GM21723 (cell line): ENCODE measurements around the gene PEX16.

Experiments used
- ATAC-seq: cut with Tn5 transposase; IDR thresholded peaks from one replicate; pipeline ENCODE4 v1.9.1; 2021; ENCODE audit warnings: mild to moderate bottlenecking, moderate library complexity; ENCODE audit not compliant: unreplicated experiment

PEX16 gene

DNA sequence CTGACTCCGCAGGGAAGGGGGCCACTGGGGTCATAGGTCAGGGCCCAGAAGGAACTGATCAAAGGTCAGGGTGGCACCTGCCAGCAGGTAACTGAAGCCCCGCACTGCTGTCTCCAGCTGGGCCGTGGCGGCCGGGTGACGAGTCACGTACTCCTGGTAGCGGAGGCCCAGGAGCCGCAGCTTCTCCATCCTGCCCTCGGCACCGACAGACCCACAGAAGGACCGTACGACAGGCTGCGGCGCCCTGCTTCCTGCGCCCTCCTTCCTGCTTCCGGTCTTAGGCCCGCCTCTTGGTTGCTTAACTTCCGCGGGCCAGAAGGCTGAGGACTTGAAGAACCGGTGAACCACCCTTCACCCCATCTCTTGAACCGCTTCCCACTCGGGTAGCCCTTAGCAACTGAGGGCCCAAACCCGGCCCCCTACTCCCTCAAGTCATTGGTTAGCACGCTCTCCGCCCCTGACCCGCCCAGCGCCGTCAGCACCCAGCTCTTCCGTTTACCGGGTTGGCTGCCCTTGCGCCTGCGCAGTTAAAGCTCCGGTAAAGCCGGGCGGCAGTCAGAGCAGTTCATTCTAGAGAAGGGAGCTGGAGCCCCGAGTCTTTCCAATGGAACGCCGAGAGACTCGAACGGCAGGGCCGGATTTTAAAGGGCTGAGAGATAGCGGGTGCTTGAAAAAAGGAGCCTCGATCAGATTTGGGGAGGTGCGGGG is at the start of gene PEX16:
TSS of gene PEX16 (minus strand) at position 255 of the 708 bp plus-strand sequence. CDS start at position 189, 66 bp downstream.
- peak; percentile 89 for ATAC-seq

DNA sequence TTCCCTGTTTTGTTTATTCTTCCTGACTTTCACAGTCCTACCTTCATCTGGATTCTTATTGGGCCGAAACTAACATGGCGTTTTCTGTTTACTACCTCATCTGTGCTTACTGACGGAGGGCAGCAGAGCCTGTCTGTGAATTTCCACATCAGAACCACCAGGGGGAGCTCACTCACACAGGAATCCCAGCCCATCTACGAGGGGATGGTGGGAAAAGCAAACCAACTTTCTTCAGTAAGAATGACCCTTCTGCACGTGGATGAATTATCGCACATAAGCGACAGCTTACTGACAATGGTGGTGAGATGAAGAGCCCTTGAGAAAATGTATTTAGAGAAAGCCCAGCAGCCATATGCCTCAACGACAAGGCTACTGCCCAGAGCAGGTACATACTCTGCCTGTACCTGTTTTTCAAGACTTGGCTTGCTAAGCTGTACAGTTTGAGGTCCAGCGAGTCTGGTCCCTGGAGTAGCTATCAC is 47.3 kb upstream of the PEX16 start:
- ATAC-seq: peak; percentile 70

DNA sequence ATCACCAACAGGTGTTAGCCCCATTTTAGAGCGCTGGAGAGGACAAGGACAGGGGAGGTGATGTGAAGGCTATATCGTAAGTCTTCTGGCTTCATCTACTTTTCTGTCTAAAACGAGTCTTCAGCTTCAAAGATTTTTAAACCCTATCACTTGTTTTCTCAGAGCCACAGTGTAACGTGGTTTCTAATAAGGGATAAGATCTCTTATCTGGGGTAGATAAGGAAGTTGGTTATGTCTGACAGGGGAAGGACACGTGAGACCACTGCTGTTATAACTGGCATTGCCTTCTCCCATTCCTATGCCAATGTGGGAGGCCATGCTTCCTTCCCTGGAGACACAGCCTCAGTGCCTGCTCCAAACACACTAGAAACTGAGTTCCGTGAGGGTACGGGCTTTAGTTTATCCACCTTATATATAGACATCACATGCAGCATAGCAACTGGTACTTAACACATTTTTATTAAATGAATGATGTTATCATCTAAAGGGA is 44.1 kb upstream of the PEX16 start:
- ATAC-seq: no peak

DNA sequence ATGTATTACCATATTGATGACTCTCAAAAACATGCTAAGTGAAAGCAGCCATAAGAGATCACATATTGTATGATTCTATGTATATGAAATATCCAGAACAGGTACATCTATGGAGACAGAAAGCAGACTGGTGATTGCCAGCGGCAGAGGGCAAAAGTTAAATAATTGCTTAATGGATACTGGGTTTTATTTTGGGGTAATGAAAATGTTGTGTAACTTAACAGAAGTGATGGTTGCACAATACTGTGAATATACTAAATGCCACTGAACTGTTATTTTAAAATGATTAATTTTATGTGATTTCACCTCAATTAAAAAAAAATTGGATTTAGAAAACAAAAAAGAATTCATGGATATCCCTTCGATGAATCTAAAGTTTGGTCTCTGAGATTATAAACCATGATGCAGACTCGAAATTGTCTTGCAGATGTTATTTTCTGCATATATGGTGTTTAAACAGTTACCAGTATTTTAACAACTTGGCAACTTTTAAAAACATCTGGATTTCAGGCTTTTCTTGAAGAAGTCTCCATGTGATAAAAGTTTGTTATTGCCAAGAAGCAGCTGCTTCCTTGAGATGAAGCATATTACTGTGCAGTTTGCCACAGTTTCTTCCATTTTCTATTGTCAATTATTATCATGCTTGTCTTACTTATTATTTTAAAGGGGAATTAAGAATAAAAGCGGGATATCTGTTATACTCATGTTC is 42.9 kb upstream of the PEX16 start:
- no peak for ATAC-seq

DNA sequence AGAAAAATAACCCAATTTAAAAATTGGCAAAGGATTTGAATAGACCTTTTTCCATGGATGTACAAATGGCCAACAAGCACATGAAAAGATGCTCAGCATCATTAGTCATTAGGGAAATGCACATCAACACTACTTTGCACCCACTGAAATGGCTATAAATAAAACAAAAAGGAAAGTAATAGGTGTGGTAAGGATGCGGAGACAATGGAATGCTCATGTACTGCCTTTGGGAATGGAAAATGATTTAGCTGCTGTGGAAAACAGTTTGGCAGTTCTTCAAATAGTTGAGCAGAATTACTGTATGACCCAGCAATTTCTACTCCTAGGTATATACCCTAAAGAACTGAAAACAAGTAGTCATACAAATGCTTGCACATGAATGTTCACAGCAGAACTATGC is 42.2 kb upstream of the PEX16 start:
- ATAC-seq: no peak

DNA sequence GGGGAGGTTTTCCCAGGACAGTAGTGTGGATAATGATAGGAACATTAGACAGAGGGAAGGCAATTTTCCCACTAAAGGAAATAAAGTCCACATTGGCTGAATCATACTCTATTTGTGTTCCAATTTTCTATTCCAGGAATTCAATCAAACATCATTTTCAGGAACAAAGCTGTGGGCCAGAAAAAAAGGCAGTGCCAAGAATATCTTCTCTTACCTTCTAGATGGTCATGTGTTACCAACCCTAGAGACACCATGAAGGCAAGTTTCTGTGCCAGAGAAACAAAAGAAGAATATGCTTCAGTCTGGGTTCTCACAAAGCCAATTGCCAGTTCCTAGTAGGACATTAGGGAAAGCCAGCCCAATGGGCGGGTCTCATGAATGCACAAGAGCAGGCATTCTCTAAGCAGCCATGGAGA is 32.3 kb upstream of the PEX16 start:
- no peak for ATAC-seq

DNA sequence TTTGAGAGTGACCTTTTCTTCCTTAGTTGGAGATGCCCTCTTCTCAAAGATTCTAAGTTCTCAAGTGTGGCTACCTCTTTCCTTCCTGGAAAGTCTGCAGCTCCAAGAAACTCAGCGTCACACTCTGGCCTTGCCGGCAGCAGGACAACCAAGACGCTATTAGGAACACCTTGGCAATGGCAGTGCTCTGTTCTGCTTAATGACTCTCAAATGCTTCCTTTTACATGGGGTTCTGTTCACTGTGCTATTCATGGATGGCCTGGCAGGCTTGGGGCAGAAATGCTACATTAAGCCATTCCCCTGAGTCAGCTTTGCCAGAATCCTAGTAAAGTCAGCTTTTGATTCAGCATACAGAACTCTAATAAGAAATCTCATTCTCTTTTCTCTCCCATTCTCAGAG is 30.7 kb upstream of the PEX16 start:
- ATAC-seq: no peak

DNA sequence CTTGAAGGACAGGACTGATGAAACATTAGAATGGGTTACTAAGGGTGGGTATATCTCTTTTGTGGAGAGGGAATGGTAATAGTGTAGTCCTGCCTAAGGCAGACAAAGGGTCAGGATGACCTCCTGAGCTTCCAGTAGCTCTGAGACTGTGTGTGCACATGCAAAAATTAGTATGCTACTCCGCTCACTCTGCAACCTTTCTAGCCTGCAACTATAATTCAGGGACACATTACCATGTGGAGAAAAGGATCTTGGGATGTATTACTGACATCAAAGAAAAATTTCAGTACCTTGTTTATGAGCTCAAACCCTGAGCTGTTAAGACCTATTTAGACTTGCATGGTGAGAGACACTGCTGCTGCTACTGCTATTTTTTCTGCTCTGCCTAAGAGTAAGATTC is 30.2 kb upstream of the PEX16 start:
- no peak for ATAC-seq

DNA sequence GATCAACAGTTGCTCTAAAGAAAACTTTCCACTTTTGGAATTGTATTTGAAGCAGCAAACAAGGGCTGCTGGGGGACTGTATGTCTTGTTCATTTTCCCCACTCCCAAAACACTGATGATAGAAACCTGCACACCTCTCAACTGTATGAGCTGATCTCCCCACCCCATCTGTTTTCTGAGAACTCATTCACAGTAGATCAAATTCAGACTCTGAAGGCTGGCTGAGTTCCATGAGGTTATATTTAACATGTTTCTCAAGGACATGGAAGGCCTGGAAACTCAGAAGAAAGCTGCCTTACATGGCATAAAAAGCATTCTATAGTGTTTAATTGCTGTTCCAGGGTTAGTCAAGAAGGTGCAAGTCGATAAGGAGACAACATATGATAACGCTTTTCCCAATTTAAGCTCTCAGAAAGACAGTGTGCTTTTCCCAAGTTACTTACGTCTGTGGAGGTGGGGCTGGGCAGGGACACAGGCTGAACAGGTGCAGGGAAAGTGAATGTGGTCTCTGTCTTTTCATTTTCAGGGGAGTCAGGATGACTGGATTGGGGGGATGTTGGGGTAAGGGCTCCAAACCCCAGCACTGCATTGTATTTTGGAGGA is 27.8 kb upstream of the PEX16 start:
- no peak for ATAC-seq

DNA sequence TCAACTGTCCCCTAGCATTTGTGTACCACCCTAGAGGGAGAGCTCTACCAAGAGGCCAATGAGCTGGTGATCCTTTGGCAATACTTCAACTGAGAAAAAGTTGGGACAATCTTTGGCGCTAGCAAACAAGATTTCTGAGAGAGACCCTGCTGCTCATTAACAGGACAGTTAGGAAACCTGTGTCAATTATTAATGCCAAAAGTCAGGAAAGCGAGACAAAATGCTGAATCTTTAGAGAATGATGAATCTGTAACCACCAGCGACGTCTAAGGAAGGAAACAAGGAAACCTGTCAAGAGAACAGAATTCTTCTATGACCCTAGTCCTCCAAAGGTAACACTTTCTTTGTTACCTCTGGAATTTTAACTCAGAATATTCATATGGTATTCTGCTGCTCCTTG is 24.7 kb upstream of the PEX16 start:
- ATAC-seq: no peak

DNA sequence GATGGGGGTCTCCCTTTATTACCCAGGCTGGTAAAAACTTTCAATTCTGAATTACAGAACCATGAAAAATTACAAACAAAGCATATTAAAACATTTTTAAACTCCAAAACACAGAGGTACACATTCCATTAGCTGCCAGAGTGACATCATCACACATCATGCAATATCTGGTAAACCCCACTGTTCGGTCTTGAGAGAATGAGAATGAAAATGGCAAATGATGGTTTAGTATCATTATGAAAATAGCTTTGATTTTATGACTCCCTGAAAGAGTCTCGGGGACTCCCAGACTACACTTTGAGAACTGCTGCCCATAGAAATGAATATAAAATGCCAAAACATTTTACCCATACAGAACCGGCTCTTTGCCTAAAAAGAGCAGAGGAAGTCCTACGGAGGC is 23.6 kb upstream of the PEX16 start:
- ATAC-seq: no peak

DNA sequence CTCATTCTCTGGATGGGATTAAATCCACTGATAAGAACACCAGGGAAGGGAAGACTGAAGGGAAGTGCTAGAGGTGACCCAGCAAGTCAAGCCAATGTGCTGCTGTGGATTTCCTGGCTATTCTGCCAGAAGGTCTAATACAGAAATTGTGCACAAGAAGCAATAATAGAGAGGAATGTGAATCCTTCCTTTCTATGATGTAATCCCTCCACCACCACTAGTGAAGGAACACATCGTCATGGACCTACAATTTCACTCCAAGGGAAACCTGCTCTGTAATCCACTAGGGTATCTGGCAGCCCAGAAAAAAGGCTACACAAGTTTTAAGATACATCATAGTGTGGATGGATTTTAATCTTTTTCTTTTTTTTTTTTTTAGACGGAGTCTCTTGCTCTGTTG is 22.2 kb upstream of the PEX16 start:
- ATAC-seq: no peak

DNA sequence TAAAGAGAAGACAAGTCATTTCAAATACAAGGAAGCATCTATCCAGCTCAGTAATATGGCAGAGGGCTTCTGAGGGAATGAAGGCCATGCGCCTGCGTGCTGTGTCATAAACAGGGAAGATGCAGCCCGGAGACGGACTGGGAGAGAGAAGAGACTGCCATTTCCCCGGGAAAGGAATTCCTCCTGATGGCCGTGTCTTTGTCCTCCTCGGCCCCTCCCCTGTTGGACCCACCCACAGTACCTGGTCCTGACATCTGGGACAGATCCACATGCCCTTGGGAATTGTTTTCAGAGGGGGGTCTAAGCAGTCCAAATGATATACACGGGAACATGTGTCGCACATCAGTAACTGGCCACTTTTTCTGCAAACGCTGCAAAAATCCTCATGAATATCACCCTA is 20.2 kb upstream of the PEX16 start:
- ATAC-seq: no peak

DNA sequence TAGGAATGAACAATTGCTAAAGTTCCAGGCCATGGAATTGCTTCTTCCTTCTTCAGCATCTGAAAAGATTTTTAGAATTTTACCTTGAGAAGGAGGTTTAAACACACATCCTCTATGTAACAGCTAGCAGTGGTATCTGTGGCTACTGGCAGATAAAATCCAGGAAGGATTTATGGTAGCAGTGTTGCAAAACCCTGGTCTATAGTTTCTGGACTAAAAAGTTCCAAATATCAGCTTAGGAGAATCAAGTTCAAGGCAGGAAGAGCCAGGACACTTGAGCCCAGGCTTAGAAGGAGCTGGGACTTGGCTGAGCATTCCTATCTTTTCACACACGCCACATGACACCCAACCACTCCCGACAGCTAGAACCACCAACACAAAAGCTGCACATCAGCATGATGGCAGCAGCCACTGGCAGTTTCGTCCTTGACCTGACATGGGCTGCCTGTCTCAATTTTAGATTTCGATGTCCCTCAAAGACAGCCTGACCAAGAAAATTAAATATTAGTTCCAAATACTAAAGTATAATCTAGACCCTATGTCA is 18.9 kb upstream of the PEX16 start:
- no peak for ATAC-seq

DNA sequence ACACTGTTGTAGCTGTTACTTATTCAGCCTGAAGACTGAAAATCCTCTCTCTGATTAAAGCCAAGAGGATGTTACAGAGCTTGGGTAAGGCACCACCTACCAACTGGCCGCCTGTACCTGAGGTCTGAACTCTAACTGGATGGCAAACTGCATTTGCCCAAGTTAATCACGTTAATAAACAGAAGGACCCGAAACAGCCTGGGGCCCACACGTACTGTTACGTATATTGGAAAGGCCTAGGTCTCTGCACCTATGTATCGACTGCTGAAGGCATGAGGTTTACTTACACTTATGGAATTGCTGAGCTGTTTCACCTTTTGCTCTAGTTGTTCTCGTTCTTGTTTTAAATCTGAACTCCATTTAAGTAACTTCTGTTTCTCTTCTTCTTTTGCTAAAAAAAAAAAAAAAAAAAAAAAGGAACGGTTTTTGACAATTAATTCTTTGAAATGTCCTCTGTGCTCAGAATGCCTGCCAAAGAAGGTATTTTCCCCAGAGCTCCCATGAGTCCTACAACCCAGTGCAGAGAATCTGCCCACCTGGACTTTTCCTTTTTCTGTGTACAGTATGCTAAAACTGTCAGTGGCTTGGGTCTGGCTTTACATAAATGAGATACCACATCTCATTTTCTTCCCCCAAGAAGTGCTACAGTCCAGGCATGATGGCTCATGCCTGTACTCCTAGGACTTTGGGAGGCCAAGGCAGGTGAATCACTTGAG is 17.8 kb upstream of the PEX16 start:
- ATAC-seq: no peak

DNA sequence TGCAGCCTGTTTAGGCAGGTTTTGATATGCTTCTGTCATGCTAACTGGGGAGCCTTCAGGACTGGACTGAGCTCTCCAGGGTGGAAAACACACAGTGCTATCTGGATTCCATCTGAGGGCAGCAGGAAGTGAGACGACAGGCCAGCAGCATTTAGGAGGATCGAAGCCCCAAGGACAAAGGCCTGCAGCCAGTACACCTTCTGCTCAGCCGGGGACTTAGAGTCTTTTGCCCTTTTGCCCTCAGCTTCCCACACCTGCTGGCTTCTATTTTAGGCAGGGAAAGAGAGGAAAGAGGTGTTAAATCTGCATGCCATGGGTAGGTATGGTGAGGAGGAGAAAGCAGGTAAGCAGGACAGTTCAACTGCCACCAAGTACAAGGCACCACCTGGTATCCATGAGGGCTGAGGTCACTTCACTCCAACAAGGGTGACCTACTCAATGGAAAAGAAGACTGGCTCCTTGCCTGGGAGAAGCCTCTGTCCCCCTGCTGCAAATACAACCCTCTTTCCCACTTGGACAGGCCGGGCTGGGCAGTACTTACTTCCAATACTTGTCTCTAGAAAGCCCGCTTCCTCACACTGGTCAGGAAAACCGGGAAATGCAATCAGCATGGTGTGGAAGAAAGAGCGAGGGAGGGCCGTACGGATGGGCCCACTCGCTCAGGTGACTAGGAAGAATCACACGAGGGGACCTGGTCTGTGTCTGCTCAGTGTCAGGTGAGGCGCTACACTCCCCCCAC is 17.1 kb upstream of the PEX16 start:
- no peak for ATAC-seq

DNA sequence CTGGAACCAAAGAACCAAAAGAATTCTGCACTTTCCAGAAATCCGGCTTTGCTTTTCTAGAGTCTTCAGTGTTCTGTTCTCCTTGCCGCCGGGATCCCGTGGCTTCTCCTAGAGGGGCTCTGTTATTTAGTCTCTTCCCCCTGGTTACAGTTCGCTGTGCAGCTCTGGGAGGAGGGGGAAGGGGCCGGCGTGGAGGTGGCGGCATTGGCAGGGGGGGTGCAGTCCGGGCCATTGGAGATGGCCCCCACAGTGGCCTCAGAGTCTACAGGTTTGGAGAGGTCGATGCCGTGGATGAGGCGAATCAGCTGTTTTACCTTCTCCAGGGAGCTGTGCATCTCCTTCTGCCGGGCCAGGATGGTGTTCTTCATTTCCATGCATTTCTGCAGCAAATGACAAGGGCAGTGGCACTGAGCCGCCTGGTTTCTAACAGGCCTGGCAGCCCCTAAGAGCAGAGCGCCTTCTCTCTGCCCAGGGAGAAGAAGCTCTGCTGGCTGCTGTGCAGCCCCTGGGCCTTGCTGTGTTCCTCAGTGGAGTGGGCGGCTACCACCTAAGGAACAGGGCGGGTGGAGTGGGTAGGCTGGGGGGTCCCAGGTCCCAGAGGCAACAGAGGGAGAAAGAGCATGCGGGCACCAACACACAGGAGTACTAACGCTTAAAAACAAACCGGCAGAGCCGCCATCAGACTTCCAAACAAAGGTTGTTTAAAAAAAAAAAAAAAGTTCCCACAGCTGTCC is 16.3 kb upstream of the PEX16 start:
- no peak for ATAC-seq

DNA sequence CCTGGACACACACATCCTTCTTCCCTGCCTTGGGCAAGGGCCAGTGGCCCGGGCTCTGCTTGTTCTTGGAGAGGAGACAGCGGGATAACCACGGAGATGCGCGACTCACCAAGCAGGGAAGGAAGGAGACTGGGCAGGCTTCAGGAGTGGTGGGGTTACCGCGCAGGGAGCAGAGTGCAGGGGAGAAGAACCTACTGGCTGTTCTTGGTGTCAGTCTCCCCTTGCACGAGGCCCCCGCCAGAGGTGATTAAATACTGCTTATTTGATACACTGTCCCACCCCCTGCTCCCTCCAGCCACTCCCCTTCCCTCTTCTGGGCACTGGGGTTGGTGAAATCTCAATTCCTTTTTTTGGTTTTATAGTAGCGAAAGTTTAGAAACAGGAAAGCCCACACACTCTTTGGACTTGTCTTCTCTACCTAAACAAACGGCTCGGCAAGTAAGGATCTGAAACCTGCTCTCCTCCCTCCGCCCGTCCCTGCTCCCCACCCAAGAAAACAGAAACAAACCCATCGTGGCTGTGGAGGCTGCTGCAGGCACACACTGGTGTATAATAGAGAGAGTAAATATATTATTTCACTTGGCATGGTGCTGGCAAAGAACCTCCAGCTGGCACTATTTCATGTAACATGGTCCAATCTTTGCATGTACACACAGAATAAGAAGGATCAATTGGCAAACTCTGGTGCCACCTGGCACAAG is 15.6 kb upstream of the PEX16 start:
- peak; percentile 33 for ATAC-seq

DNA sequence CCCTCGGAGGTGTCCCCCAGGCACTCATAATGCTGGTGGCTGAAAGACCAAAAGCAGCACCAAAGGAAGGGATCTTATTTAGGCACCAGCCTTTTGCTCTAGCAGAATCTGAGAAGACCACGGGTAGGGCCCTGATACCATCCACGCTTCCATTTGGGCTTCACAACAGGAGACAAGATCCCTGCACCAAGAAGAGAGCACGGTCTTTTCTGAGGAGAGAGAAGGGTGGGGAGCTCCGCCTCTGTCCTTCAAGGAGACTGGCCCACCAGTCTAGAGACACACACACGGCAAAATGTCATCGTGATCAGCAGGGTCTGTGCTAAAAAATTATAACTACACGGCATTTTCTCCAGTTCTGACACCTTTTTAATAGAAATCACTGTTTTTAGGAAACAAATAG is 14.5 kb upstream of the PEX16 start:
- no peak for ATAC-seq
